K562 treated with DMSO at 1 percent for 24 hours (cell line): ENCODE results near the gene THAP6. TPM values are rescaled to one million over a fixed set of nuclear protein-coding genes. Genes with fewer than 3 reads are reported as not detected.

Experiments
- total RNA-seq: library from RNA; unstranded; fragments of 300-600 nt; gene quantifications from 2 replicates; pipeline ENCODE4 v1.2.3, GENCODE V29; 2022; ENCODE audit warnings: low read depth; ENCODE audit not compliant: insufficient read depth

Gene THAP6
- 4.4 and 5.5 TPM in 2 replicates for total RNA-seq

GRCh38 chr4:75514131-75514948 lies at the start of gene THAP6, which contains the start of gene RCHY1:
TSS of gene THAP6 (plus strand) at chr4:75514473. CDS start at chr4:75515453, 980 bp downstream.
TSS of gene RCHY1 (minus strand) at chr4:75514403. CDS start at chr4:75514286, 117 bp downstream.

GRCh38 chr4:75555294-75556164 lies 41.3 kb downstream of the THAP6 start, which contains the start of gene ODAPH:
TSS of gene ODAPH (plus strand) at chr4:75556066. CDS start at chr4:75556083, 17 bp downstream.

Other genes starting within 250 kb of the THAP6 start
- 48.9 and 53.4 TPM in 2 replicates for gene RCHY1, start 70 bp upstream of the THAP6 start, total RNA-seq
- gene ODAPH, start 41.6 kb downstream of the THAP6 start, total RNA-seq: not detected in 2 replicates
- not detected in 2 replicates for gene CDKL2, start 116.1 kb downstream of the THAP6 start, total RNA-seq
- gene G3BP2, start 158.9 kb downstream of the THAP6 start, total RNA-seq: 56.6 and 68.7 TPM in 2 replicates
- 43.4 and 54.1 TPM in 2 replicates for gene USO1, start 210.1 kb downstream of the THAP6 start, total RNA-seq